ENCODE results near the gene ABCB1.
"Not testable (repeated sequence)": the region's sequence is repeated elsewhere in the genome, so short reads cannot be mapped to it uniquely, and the experiment has no call there.

The ABCB1 gene

DNA sequence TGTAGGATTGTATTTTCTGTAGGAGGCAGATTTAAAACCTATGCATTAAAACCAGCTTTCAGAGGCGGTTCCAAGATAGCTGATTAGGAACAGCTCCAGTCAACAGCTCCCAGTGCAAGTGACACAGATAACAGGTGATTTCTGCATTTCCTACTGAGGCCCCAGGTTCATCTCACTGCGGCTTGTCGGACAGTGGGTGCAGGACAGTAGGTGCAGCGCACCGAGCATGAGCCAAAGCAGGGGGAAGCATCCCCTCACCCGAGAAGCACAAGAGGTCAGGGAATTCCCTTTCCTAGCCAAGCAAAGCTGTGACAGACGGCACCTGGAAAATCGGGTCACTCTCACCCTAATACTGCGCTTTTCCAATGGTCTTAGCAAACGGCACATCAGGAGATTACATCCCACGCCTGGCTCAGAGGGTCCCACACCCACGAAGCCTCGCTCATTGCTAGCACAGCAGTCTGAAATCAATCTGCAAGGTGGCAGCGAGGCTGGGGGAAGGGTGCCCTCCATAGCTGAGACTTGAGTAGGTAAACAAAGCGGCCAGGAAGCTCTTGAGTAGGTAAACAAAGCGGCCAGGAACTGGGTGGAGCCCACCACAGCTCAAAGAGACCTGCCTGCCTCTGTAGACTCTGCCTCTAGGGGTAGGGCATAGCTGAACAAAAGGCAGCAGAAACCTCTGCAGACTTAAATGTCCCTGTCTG lies 135.7 kb downstream of the ABCB1 start:
- DNase-seq, result not testable (repeated sequence)

DNA sequence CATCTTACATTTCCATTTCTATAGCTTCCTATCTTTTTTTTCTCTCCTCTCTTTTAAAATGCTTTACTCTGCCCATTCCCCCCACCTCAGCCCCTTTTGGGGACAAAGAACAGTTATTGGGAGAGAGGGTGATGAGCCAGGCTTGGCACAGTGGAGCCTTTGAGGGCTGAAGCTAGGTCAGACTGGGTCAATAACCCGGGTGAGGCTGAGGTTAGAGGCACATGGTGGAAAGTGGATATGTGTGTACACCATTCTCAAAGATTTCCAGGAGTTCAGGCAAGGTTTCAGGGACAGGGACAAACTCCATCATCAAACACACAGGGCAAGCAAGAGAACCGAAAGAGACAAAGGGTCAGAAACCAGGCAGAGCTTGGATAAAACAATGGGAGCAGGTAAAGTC lies 136.7 kb downstream of the ABCB1 start:
- DNase-seq, result no peak

DNA sequence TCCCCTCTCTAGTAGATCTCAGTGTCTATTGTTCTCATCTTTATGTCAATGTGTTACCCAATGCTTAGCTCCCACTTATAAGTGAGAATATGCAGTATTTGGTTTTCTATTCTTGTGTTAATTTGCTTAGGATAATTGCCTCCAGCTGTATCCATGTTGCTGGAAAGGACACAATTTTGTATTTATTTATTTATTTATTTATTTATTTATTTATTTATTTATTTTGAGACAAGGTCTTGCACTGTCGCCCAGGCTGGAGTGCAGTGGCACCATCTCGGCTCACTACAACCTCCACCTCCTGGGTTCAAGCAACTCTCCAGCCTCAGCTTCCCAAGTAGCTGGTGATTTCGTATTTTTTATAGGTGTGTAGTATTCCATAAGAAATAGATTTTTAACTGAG lies 140.2 kb downstream of the ABCB1 start:
- not testable (repeated sequence) for DNase-seq

- no peak for DNase-seq
These were observed 140.7 kb downstream of the ABCB1 start for GRCh38 chr7:87459941-87460340.

- no peak for DNase-seq
These were observed 142.5 kb downstream of the ABCB1 start for GRCh38 chr7:87458148-87458547.

DNA sequence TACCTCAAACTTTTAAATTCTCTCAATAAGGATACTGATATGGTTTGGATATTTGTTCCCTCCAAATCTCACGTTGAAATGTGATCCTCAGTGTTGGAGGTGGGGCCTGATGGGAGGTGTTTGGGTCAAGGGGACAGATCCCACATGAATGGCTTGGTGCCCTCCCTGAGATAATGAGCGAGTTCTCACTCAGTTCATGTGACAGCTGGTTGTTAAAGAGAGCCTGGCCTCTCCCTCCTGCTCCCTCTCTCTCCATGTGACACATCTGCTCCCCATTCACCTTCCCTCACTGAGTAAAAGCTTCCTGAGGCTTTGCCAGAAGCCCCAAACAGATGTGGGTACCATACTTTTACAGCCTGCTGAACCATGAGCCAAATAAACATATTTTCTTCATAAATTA lies 144.4 kb downstream of the ABCB1 start:
- no peak for DNase-seq
